NK-92 (cell line): Measurements from ENCODE around the gene TBC1D20.
"Not testable (repeated sequence)": the region's sequence is repeated elsewhere in the genome, so short reads cannot be mapped to it uniquely, and the experiment has no call there.

Source experiments
- DNase-seq: peaks from one replicate; lab custom pipeline; 2025; ENCODE audit not compliant: unreplicated experiment; lab: John Stamatoyannopoulos, UW

The TBC1D20 gene, protein sequence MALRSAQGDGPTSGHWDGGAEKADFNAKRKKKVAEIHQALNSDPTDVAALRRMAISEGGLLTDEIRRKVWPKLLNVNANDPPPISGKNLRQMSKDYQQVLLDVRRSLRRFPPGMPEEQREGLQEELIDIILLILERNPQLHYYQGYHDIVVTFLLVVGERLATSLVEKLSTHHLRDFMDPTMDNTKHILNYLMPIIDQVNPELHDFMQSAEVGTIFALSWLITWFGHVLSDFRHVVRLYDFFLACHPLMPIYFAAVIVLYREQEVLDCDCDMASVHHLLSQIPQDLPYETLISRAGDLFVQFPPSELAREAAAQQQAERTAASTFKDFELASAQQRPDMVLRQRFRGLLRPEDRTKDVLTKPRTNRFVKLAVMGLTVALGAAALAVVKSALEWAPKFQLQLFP

DNA sequence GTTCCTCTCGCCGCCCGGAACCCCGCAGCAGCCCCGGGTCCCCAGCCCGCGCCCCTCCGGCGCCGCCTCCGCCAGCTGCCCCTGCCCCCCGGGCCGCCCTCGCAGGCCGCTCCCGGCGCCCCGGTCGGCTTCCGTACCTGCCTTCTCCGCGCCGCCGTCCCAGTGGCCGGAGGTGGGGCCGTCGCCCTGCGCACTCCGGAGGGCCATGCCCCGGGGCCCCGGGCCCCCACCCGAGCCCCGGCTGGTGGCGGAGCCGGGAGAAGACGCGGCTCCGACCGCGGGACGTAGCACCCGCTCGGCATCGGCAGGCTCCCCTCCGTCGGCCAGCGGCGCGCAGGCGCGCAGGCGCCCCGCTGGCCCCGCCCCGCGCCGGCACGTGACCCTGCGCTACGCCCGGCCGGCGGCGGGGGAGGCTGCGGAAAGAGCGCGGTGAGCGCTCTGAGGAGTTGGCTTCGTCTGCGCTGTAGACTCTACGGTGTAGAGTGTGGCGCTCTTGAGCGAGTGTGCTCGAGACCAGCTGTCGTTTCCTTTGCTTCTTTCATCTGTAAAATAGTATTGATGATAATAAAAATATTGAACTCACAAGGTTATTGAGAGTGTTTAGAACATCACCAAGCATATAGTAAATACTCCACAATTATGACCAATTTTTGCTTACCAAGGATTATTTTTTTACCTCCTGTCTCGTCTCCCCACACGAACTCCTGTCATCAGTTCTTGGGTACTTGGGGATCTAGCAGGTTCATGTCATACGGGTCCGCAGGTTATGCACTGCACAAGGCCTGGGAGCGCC, at the start of gene TBC1D20:
TSS of gene TBC1D20 (minus strand) at position 335 of the 793 bp plus-strand sequence. CDS start at position 207, 128 bp downstream.
- DNase-seq = peak; percentile 23

DNA sequence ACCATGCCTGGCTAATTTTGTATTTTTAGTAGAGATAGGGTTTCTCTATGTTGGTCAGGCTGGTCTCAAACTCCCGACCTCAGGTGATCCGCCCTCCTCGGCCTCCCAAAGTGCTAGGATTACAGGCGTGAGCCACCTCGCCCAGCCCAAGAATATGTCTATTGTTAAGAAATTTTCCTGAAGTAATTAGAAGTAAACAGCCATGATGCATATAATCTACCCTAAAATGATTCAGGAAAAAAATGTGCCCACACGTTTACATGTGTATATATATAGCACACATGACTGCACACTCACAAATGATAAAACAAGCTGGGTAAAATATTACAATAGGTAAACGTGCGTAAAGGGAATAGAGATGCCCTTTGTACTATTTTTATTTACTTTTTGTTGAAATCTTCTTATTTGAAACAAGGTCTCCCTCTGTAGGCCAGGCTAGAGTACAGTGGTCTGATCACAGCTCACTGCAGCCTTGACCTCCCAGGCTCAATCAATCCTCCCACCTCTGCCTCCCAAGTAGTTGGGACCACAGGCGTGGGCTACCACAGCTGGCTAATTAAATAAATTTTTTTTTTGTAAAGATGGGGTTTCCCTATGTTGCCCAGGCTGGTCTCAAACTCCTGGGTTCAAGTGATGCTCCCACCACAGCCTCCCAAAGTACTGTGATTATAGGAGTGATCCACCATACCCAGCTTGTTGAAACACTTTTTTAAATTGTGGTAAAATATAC, 48.2 kb upstream of the TBC1D20 start:
- DNase-seq = not testable (repeated sequence)

DNA sequence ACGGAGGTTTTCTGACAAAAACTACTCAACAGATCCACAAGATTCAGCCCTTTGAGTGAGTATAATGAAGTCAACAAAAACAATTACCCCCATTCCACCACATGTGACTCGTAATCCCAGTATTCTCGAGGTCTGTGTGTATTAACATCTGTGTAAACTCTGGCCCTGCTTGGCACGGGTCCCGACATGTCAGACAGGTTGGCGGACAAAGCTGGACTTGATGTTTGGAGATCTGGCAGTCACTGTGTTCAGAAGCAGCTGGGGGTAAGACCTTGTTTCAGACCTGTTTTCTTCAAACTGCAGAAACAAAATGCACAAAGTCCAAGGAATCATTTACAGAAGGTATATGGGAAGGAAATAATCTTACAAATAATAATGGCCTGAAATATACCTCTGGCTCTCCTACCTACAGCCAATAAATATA, 46.0 kb upstream of the TBC1D20 start:
- not testable (repeated sequence) for DNase-seq

DNA sequence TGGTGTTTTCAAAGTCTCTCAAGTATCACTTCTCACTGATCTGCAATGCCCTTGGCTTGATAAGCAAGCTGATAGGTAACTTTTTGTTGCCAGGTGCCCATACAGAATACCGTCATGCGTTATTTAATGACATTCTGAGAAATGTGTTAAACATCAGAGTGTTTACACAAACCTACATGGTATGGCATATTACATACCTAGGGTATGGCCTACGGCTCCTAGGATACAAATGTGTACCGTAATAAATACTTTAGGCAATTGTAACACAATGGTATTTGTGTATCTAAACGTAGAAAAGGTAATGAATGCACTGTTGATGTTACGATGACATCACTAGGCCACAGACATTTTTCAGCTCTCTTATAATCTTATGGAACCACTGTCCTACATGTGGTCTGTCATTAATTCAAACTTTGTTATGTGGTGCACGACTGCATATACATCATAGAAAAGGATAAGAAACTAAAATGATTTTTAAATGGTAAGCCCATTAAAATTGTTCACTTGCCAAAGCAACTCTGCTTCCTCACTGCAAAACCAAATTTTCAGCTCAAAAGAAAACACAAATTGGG, 45.5 kb upstream of the TBC1D20 start:
- no peak for DNase-seq

DNA sequence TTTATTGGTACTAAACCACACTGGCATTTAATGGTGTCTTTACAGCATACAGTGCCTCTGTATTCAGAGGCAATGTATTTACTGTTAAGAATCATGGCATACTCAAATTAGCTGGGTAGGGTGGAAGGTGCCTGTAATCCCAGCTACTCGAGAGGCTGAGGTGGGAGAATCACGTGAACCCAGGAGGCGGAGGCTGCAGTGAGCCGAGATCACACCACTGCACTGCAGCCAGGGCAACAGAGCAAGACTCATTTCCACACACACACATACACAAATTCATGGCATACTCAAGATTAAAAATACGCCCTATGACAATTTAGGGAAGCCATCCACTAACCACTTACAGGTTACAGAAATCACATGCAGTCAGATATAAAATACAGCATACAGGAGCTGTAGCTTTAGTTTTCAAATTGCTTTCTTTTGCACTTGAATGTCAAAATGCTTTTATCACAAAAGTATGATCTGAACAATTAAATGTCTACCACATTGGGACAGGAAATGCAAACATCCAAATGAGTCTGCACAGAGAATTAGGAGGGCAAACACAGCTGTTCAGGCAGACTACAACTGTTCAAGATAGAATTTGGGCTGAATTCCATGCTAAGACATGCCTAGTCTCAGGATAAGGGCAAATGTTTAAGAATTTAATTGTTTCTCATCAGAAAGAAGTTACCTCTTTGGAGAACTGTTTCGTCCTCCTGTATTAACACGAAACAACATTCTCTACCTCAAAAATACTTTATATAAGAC, 44.8 kb upstream of the TBC1D20 start:
- DNase-seq = no peak

DNA sequence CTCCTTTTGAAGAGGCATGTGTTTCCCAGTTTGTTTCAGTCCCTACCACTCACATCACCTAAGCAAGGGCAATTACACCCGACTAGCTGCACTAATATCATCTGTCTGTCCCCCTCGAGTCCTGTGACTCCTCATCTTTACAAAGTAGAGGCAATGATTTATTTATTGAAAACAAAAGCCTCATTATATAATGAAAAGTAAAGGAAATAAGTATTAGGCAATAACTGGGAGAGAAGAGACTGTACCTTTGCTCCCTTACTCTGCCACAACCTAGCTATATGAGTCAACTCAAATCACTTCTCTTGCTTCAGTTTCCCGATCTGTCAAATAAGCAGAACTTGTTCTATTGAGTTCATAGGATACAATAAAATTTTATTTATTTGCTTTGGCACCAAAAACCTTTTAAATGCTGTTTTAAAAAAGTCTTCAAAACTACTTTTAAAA, 42.3 kb upstream of the TBC1D20 start:
- no peak for DNase-seq

DNA sequence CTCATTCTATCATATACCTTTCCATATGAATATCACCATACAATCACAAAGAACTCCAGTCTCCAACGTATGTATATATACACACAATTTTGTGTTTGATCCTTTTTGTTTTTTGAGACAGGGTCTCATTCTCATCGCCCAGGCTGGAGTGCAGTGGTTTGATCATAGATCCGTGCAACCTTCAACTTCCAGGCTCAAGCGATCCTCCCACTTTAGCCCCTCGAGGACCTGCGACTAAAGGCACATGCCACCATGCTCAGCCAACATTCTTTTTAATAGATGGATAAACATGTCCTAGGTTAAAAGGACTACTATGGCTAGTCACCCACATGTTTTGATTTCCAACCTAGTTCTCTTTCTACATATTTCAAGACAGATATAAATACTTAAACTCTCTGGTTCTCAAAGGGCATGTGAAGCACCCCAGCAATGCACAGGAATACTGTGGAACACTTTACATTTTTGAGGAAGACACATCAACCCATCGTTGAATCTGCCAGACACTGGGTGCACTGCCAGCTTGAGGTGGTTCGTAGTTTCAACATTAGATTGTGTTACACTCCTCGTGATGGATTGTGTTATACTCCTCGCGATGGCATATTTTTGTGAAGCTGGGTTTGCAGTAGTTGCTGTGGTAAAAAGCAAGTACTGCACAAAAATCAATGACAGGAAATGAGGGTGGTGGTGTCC, 40.9 kb upstream of the TBC1D20 start:
- DNase-seq = no peak

DNA sequence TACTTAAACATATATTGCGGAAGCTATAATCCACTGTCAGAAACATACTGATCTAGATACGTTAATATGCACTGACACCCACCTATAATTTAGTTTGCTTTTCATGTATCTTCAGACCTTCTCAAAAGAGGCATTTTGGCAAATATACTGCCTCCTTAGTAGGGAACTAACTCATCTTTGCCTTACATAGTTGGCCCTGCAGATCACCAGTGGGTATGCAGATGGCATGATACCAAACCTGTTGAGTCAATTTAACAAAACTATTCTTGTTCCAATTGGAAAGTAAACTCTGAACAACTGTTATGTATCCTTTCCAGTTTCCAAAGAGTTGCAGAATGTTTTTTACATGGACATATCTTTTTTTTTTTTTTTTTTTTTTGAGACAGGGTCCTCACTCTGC, 35.6 kb upstream of the TBC1D20 start:
- no peak for DNase-seq

DNA sequence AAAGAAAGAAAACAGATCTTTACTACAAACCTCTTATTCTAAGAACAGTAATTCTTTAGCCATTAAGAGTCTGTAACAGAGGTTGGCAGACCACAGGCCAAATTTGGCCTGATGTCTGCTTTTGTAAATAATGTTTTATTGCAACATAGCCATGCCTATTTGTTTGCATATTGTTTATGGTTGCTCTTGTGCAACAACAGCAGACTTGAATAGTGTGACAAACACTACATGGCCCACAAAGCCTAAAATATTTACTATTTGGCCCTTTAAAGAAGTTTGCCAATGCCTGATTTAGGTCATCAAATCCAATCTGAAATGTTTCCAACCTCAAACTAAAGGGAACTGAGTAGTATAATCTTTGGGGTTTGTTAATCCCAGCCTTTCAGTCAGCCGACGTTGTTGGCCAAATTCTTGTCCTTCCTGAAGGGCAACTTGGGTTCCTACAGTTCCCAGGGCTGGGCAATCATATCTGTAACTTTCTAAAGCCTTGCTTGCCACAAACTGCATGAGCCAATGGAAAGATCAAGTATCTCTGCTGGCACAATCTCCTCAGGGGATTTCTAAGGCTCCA, 33.9 kb upstream of the TBC1D20 start:
- DNase-seq = no peak

DNA sequence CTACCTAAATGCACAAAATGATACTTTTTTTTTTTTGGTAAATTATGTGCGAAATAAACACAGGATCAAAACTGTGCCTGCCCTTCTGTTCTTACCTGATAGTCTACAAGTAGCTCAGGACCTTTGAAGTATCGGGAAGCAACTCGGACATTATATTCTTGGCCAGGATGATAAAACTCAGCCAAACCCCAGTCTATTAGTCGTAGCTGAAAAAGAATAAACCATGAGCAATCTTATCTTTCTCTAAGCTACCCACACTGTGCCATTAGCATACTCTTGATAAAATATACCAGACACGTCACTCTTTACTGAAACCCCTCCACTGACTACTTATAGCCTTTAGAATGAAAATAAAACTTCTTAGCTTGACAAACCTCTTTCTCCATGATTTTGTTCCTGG, 29.8 kb upstream of the TBC1D20 start:
- no peak for DNase-seq

DNA sequence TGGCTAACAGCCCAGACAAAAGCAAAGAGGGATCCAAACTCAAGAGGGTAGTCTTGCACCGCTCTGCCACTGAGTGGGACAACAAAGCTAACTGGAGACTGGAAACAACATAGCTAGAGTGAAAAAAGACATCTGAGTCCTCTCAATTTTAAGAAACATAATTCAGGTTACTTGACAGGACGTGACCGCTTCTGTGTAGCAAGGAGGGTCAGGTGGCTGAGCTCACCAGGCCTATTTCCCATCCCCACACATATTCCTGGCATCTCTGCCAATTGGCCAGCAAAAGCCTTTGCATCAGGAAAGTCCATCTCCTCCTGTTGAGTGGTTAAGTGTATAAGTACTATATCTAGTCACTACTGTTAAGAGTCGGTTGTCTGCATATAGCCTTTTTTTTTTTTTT, 25.3 kb upstream of the TBC1D20 start:
- no peak for DNase-seq

DNA sequence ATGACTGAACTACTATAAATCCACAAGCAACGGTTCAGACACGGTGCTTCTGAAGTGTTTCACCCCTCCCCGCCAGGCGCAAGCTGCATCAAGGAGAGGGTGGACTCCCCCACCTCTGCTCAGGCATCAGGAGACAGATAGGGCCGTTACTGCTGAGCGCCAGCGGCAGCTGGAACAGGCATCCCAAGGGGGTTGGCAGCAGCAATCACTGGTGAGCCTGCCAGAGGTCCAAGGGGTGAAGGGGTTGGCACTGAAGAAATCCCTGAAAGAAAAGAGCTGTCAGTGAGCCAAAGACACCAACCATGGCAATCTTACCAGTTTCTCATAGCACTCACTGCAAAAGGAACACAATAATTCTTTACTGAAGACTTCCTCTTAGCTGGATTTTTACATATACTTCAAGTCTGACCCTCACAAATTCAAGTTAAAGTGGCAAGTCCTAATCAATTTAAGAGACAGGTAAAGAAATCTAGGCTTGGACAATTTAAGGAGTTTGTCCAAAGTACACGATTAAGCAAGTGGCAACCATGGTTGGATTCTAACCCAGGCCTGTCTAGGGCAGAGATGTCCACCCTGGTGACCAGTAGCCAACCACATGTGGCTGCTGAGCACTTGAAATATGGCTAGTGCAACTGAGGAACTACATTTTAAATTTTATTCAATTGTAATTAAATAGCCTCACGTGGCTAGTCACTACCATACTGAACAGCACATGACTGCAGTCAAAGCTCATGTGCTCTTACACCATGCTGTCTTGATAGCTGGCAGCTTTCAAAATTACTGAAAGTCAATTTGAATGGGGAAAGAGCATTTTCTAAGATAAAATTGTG, 21.7 kb upstream of the TBC1D20 start:
- no peak for DNase-seq

DNA sequence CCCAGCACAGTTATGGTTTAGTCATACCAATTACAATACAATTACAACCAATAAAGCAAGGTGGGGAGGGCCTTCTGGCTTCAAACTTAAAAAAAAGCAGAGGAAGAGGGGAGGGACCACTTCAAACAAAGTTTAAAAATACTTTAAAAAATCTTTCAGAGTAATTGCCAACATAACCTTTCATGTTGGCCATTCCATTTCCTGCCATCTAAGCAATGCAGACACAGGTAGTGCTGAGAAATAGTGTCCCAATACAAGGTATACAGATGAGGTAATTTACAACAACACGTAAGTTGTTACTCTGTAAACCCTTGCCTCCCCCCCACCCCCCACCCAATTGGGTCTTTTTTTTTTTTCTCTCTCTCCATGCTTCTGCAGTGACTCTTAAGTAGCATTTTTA, 18.8 kb upstream of the TBC1D20 start:
- no peak for DNase-seq

DNA sequence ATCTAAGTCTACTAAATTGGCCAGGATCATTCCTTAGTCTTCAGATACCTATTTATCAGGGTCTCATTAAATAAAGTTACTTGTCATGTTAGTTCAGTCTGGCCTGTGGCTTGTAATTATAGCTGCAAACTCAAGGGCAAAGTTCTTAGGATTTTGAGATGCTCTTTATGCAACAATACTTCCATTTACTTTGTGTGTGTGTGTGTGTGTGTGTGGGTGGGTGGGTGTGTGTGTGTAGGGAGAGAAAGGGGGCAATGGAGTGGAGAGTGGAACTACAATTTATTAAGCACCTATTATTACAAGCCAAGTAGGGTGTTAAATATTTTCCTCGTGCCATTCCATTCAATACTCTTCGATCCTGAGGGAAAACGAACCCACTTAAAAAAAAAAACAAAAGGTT, 17.7 kb upstream of the TBC1D20 start:
- no peak for DNase-seq

DNA sequence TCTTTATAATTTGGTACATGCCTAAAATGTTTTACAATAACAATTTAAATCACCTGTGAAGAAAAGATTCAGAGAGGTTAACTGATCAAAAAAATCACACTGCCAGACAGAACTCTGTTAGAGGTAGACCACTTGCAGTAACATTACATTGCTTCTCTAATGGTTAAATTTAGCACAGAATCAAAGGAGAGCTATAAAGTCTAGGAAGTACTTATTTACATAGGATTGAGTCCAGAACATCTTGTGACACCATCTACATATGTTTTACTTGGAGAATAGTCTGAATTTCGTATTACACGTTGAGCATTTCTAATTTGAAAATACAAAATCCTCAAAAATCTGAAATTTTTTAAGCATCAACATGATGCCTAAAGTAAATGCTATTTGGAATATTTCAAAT, 17.2 kb upstream of the TBC1D20 start:
- no peak for DNase-seq

DNA sequence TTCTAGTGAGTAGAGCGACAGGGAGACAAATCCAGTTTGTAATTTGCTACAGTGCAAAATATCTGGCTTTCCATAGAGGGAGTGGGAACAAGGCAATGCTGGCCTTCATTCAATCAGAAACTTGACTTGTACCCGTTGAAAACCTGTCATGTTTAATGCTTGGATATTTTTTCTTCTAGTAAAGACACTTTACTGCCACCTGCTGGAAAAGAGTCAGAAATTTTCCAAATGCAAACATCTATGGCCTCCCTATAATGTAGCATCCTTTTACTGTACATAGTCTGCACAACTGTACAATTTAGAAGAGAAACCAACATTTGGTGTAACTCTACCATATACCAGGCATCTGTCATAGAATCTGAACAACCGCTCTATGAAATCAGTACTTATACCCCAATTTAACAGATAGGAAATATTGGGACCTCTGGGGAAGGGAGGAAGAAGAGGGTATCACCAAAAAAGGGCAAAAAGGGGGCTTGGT, 16.7 kb upstream of the TBC1D20 start:
- no peak for DNase-seq

DNA sequence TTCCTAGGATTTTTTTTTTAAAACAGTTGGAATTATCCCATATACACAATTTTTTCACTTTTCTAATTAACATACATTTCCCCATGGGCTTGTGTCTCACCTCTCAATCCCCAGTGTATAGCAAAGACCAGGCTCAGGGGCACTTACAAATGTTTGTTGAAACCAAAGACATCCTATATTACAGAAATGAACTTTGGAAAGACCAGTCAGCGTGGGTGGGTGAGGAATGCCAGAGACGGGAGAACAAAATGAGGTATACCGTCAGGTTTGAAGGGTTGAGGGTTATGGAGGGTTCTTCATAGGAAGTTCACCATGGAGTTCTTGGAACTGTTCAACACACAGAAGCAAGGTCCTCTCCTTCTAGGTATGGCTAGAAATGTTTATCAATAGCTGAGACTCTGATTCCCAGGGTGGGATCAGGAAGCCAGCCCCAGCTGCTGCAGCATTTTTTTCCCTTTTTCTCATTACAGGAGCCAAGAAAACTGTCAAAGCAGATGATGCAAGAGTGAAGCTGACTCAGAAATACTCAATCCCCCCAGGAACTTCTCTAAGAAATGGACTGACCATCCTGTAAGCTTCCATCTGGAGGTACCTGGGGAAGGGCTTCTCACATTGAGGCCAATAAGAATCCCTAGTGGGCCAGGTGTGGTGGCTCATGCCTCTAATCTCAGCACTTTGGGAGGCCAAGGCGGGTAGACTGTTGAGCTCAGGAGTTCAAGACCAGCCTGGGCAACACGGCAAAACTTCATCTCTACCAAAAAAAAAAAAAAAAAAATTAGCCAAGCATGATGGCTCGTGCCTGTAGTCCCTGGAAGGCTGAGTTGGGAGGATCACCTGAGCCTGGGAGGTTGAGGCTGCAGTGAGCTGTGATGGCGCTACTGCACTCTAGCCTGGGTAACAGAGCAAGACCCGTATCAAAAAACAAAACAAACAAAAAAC, 15.9 kb upstream of the TBC1D20 start:
- DNase-seq = no peak
